ENCODE data around the gene GJB1.

Gene GJB1

DNA sequence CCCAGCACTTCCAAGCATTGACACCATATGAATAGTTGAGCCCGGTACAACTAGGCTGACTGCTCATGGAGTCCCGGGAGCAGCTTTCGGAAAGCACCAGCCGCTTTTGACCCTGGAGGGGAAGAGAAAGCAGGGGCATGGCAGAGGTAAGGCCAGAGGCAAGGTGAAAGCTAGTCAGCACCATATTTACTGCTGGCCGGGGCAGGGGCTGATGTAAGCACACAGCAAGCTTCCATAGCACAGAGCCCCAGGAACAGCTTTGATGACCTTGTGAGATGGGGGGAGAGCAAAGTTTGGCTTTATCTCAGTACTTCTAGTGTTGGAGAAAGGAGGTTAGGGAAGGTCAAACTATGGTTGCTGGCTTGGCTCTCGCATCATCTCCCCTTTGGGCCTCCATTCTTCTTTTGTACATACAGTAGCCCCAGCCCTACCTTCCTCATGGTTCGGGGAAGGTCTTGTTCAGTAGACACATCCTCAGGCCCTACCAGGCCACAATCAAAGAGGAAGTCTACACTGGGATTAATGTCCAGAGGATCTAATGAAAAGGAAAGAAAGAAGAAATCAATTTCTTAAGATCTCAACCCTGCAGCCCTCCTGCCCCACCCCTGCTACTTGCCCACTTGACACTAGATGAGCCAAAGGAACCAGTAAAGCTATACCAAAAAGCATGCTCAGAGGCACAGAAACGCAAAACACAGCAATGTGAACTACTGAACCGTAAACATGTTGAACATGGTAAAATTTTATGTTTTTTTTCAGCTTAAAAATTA is 21.5 kb downstream of the GJB1 start:
- TF ChIP-seq, protein P1, sequence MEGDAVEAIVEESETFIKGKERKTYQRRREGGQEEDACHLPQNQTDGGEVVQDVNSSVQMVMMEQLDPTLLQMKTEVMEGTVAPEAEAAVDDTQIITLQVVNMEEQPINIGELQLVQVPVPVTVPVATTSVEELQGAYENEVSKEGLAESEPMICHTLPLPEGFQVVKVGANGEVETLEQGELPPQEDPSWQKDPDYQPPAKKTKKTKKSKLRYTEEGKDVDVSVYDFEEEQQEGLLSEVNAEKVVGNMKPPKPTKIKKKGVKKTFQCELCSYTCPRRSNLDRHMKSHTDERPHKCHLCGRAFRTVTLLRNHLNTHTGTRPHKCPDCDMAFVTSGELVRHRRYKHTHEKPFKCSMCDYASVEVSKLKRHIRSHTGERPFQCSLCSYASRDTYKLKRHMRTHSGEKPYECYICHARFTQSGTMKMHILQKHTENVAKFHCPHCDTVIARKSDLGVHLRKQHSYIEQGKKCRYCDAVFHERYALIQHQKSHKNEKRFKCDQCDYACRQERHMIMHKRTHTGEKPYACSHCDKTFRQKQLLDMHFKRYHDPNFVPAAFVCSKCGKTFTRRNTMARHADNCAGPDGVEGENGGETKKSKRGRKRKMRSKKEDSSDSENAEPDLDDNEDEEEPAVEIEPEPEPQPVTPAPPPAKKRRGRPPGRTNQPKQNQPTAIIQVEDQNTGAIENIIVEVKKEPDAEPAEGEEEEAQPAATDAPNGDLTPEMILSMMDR (conservative IDR thresholded peaks at IDR 0.05; ENCODE audit: low read length): no peak
- H3K4me3 ChIP-seq (ENCODE audit: low read length): no peak overlapping the region
- no peak for DNase-seq (ENCODE audit: low read depth)

DNA sequence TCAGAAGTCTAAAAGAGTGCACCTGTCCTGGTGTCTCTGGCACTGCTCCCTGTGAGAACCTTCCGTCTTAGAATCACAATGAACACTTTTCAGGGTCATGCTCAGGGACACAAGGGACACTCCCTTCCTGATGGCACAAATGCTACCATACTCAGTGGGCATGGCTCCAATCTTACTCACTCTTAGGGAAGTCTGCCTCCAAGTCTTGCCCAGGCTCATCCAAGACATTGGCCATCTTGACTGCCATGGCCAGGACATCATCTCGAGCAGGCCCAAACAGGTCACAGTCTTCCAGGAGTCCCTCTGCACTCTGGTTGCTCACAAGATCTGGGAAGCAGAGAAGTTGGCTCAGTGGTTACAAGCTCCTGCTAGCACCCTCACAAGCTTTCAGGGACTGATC is 22.1 kb downstream of the GJB1 start:
- no peak for DNase-seq (ENCODE audit: low read depth)
- no peak overlapping the region for H3K4me3 ChIP-seq (ENCODE audit: low read length)
- TF ChIP-seq, protein P1 (conservative IDR thresholded peaks at IDR 0.05; ENCODE audit: low read length): no peak

DNA sequence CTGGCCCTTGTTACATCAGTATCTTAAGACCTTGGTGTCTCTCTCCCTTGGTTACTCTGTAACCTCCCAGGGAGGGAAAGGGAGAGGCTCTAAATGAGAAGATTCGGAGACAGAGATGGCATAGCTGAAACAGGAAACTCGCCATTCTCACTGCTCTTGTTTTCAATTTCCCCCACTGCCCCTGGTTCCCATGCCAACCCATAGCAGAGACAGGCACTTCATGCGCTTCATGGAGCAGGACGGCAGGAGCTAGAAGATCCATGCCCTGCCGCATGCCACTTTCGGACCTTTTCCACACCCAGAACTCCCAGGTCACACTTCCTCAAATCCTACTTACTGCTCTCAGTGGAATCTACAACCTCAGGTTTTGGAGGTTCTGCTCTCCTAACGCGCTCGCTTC is 27.8 kb downstream of the GJB1 start:
- TF ChIP-seq, protein P1 (conservative IDR thresholded peaks at IDR 0.05; ENCODE audit: low read length): no peak
- no peak for DNase-seq (ENCODE audit: low read depth)
- no peak overlapping the region for H3K4me3 ChIP-seq (ENCODE audit: low read length)

DNA sequence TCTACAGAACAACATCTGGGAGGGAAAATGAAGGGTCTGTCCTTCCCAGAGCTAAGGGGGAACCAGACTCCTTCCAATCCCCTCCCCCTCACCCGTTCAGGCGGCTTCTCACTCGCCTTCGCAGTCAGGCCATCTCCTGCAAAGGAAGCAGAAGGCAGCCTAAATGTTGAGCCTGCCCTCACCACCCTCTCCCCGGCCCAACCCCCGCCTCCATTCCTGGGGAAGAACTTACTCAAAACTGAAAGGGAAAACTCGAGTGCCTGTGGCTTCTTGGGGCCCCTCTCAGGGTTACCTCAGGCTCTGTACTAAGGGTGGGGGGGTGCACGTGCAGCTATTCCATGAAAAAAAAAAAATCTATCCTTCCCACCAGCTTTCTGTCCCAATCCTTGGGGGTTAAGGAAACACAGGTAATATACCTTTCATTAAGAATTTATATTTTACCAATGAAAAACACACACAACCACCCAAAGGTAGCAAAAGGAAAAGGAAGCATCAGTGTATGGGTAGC is 28.5 kb downstream of the GJB1 start:
- H3K4me3 ChIP-seq (ENCODE audit: low read length): no peak overlapping the region
- no peak for DNase-seq (ENCODE audit: low read depth)
- TF ChIP-seq, protein P1 (conservative IDR thresholded peaks at IDR 0.05; ENCODE audit: low read length): no peak

DNA sequence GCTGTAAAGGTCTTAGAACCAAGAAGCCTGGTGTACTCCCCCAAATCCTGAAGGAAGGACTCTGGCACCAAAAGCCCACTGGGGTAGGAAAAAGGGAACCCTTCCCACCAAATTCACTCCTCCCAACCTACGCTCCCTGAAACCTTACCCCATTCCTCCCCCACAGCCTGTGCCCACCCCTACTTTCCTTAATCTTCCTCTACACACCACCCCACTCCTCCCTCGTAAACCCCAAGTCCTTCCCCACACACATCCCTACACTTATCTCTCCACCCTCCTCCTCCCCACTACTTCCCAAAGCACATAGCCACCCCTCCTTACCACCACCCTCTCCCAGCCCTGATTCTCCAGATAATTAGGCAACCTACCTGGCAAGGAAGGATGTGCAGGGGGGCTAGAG is 29.2 kb downstream of the GJB1 start:
- TF ChIP-seq, protein P1 (conservative IDR thresholded peaks at IDR 0.05; ENCODE audit: low read length): no peak
- DNase-seq (ENCODE audit: low read depth): no peak
- peak overlapping the region; percentile 77 for H3K4me3 ChIP-seq (ENCODE audit: low read length)

DNA sequence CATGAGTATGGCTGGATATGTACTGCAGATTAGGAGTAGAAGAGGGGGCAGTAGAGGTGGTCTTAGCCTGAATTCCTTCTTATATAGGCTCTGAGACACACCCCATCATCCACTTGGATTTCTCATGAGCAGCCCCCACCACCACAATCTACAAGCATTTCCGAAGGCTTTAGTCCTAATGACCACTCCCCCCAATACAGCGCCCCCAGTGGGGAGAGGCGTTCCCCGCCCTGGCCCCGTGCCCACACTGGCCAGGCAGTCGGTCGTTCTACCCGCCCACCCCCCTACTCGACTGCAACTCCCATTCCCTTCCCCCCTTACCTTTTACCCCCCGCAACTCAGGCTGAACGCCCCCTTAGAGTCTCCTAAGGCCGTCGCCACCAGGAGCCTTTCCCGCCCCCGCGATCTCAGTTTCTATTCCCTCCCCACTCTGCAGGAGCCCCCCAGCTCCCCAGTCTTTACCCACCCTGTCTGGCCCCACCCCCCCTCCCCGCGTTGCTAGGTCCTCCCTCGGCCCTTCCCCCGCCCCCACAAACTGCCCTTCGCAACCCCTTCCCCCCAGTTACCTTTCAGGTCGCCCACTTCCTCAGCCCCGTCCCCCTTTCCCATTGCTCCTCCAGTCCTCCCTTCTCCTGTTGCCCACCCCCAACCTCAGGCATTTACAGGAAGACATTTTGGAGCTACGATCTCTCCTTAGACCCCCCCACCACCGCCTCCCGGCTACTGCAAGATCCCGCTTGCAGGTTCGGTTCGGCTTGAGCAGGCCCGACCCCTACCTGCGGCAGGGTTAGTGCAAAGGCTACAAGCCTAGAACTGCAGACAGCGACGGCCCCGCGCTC is 30.4 kb downstream of the GJB1 start:
- TF ChIP-seq, protein P1 (conservative IDR thresholded peaks at IDR 0.05; ENCODE audit: low read length): peak; percentile 57
- peak overlapping the region; percentile 77 for H3K4me3 ChIP-seq (ENCODE audit: low read length)
- peak; percentile 32 for DNase-seq (ENCODE audit: low read depth)
